Small intestine (tissue), 7 donors: ENCODE measurements around the gene FGF12. TPM values are rescaled to one million over a fixed set of nuclear protein-coding genes. Genes with fewer than 3 reads are reported as not detected.
A peak's percentile ranks its signal among the peaks of the same experiment; 100 is the strongest.

Source experiments
- DNase-seq, 2 donors: peaks; one replicate each; pipeline versions ENCODE4 v3.0.0 to v3.0.0-alpha.2; 2013
- FAIRE-seq: peaks from 2 replicates; lab custom pipeline; 2012; peaks lifted over from hg19 to GRCh38; lab: Jason Lieb, UNC
- H3K27ac ChIP-seq, 3 donors: one replicate each; pipeline ENCODE4 v1.5.1; 2013; ENCODE audit warnings: low read length in 2 of 3, mild to moderate bottlenecking in 2 of 3, control low read depth in 1 of 3, inconsistent platforms in 1 of 3, low read depth in 1 of 3, moderate library complexity in 1 of 3
- H3K27me3 ChIP-seq, 3 donors: one replicate each; pipeline ENCODE4 v1.6.1; 2013; ENCODE audit warnings: low read length in 3 of 3, inconsistent platforms in 1 of 3; ENCODE audit not compliant: control insufficient read depth in 3 of 3, insufficient read depth in 3 of 3
- H3K36me3 ChIP-seq, 3 donors: one replicate each; pipeline ENCODE4 v1.6.1; 2013; ENCODE audit warnings: low read length in 3 of 3, inconsistent platforms in 1 of 3, low read depth in 1 of 3, mild to moderate bottlenecking in 1 of 3, moderate library complexity in 1 of 3; ENCODE audit not compliant: control insufficient read depth in 3 of 3, insufficient read depth in 2 of 3
- H3K4me1 ChIP-seq, 3 donors: one replicate each; pipeline ENCODE4 v1.6.1; 2013; ENCODE audit warnings: low read length in 2 of 3, inconsistent platforms in 1 of 3, low read depth in 1 of 3, mild to moderate bottlenecking in 1 of 3, moderate library complexity in 1 of 3; ENCODE audit not compliant: control insufficient read depth in 3 of 3, insufficient read depth in 2 of 3
- H3K4me3 ChIP-seq, 3 donors: one replicate each; pipeline ENCODE4 v1.5.1; 2013; ENCODE audit warnings: low read length in 3 of 3, control low read depth in 1 of 3, inconsistent platforms in 1 of 3, low read depth in 1 of 3, mild to moderate bottlenecking in 1 of 3, moderate library complexity in 1 of 3
- H3K9me3 ChIP-seq, 2 donors: one replicate each; pipeline ENCODE4 v1.6.1; 2013; ENCODE audit warnings: low read depth in 1 of 2, low read length in 1 of 2; ENCODE audit not compliant: control insufficient read depth in 2 of 2, insufficient read depth in 1 of 2
- WGBS, 3 donors: extraction: QIAGEN DNeasy Blood & Tissue Kit; methylation state at CpG; one replicate each; pipeline ENCODE4 v1.1.7; 2013; 5-methylcytosine and 5-hydroxymethylcytosine counted together
- polyA plus RNA-seq, 4 donors: library from polyadenylated mRNA; stranded (reverse) in 3 of 4; unstranded in 1 of 4; fragments of 200-250 nt in 3 of 4; fragments of 120-200 nt in 1 of 4; gene quantifications; one replicate each; pipeline versions ENCODE4 v1.2.1 to v1.2.3, GENCODE V29; 2013
- donor health status: healthy with polysubstance abuse.
- donor health status: control.
- donor health status: control.
- donor health status: Bipolar disorder and iron deficiency.
- donor health status: healthy.

The FGF12 gene
- polyA plus RNA-seq, 4 donors, result 0.39 to 1.1 (median 0.43) TPM; not detected in 1

GRCh38 chr3:192570821-192571791 lies 156.2 kb downstream of the FGF12 start:
- no peak for FAIRE-seq
- Histone ChIP-seq H3K4me1 (no peaks in the 10 kb centered on the region), H3K27ac (no peak overlapping the region), H3K27me3 (peaks cover 0 to 8% (median 0%) of the 10 kb centered on the region in 3 donors), H3K36me3 (no peaks in the 10 kb centered on the region), H3K9me3 (no peaks in the 10 kb centered on the region), H3K4me3 (peak overlapping the region in 1 of 3 donors; percentile 13)
- peak; percentile 6 to 25 for DNase-seq
- WGBS, 3 donors, result 21 to 31% (median 31%) methylated on average over 30 of the region's 30 CpGs

DNA sequence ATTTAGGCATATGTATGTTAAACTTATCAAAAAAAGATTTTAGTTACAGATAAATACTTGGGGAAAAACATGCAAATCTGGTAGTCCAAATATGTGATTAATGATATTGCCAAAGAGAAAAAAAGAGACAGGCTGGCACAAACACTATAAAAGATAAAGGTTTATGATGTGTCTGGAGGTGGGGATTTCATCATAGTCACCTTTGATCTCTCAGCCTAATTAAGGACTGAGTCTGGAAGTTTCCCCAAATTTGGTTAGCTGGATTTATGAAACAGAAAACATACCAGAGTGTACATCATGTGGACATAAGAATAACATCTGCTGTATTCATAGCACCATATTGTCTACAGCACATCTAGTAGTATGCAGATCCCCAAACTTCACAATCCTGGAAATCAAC lies 157.0 kb downstream of the FGF12 start:
- no peak for FAIRE-seq
- no peak overlapping the region for H3K4me3 ChIP-seq

DNA sequence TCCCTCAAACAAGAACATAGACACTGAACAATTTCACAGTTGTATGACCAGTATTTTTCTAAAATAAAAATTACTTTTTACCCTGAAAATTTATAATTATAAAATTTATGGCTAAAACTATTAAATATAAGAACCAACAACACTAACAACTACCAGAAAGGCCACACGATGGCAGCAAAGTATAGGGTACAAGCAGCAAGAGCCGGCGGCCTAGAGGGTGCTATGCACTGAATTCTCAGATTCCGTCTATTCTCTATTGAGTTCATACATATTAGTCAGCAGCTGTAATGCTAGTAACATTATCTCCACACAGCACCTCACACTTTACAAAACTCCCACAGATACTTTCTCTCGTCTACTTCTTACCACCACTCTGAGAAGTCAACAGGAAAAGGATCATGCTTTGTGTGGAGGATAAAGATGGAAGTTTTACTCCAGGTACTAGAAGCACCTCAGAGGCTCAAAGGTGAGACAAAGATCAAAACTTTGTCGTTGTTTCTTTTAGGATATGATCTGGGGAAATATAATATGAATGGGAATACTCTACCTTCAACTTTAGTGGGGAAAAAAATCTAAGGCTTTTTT lies 160.5 kb downstream of the FGF12 start:
- 8 to 12% (median 8%) methylated on average over 6 of the region's 6 CpGs for whole genome bisulfite sequencing, 3 donors
- Histone ChIP-seq H3K27me3 (peaks cover 0 to 8% (median 0%) of the 10 kb centered on the region in 3 donors), H3K27ac (no peak overlapping the region), H3K36me3 (no peaks in the 10 kb centered on the region), H3K4me3 (no peak overlapping the region), H3K4me1 (no peaks in the 10 kb centered on the region), H3K9me3 (no peaks in the 10 kb centered on the region)
- FAIRE-seq (no peak), DNase-seq (peak; percentile 58 to 72)

More for the DNA sequence above, 157.0 kb downstream of the FGF12 start:
- Histone ChIP-seq H3K27me3 (peaks cover 0 to 8% (median 0%) of the 10 kb centered on the region in 3 donors), H3K36me3 (no peaks in the 10 kb centered on the region), H3K4me1 (no peaks in the 10 kb centered on the region), H3K27ac (no peak overlapping the region), H3K9me3 (no peaks in the 10 kb centered on the region)
- peak; percentile 2 for DNase-seq

DNA sequence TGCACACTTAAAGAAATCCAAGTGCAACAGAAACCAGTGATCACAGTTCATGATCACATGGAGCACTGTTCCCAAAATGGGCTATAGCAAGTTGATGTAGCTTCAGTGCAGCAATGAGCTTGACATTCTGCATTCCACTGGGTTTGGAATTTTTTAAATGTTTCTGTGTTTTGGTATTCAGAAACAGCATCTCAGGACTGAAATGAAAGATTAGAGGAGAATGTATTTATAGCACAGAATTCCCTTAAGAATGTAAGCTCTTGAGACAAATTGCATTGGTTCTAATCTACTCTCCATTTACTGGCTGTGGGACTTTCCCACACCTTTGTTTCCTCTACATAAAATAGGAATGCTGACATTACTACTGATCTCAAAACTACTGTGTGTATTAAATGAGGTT lies 162.7 kb downstream of the FGF12 start:
- Histone ChIP-seq H3K4me1 (no peaks in the 10 kb centered on the region), H3K36me3 (no peaks in the 10 kb centered on the region), H3K4me3 (no peak overlapping the region), H3K27ac (no peak overlapping the region), H3K9me3 (no peaks in the 10 kb centered on the region), H3K27me3 (no peaks in the 10 kb centered on the region)
- FAIRE-seq, result no peak
- no peak for DNase-seq

DNA sequence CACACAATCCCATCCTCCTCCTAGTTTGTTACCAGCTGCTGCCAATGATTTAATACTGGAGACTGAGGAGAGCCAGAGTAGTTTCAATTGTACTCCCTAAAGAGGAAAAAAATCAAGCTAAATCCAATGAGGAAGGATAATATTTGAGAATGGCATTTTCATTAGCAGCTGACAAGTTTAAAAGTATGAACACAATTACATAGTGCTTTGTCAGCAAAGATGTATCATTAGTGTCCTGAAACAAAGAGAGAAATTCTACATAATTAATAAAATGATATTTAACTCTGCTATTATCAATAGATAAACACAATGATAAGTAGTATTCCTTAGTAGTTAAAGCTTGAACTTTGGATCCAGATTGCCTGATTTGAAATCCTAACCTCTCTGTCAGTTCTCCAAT lies 163.9 kb downstream of the FGF12 start:
- DNase-seq, result no peak

DNA sequence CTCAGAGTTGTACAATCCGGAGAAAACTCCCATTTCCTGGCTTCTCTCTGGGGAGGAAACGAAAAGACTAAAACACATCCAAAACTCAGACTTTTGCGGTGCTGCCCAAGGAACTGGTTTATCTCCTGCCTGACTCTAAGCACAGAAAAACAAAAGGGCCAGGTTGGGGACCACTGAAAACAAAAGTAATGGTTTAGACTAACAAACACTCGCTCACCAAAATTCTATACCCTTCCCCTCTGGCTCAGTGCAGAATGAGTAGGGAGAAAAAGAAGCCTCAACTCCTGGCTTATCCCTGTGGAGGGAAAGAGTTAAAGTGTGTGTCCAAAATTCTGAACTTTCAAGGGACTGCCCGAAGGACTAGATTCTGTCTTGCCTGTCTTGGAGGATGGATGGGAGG lies 173.6 kb downstream of the FGF12 start:
- H3K36me3 ChIP-seq, result no peaks in the 10 kb centered on the region
- H3K9me3 ChIP-seq, result no peaks in the 10 kb centered on the region
- H3K4me3 ChIP-seq, result no peak overlapping the region
- H3K27ac ChIP-seq, result no peak overlapping the region
- 68 to 80% (median 74%) methylated on average over 5 of the region's 5 CpGs for WGBS, 3 donors
- H3K4me1 ChIP-seq, result no peaks in the 10 kb centered on the region
- peaks cover 0 to 4% (median 0%) of the 10 kb centered on the region in 3 donors for H3K27me3 ChIP-seq
- DNase-seq (no peak), FAIRE-seq (no peak)

More for the DNA sequence above, 163.9 kb downstream of the FGF12 start:
- Histone ChIP-seq H3K27ac (no peak overlapping the region), H3K36me3 (no peaks in the 10 kb centered on the region), H3K27me3 (no peaks in the 10 kb centered on the region), H3K4me3 (no peak overlapping the region), H3K9me3 (no peaks in the 10 kb centered on the region), H3K4me1 (no peaks in the 10 kb centered on the region)
- no peak for FAIRE-seq

DNA sequence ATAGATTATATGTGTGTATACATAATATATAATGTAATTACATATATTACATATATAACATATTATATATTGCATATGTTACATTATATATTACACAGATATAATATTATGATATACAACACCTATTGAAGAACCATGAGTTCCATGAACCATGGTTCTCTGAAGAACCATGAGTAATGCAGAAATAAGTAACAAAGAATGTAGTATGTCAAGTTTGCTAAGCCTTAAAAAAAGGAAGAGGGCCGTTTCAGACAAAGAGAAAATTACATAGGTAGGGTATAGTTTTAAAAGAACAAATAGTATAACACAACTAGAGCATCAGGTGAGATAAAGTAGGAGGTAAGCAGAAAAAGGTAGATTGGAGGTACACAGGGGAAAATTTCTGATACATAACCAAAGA lies 177.0 kb downstream of the FGF12 start:
- H3K9me3 ChIP-seq, result no peaks in the 10 kb centered on the region
- no peak for DNase-seq
- no peak for FAIRE-seq
- H3K4me3 ChIP-seq, result no peak overlapping the region
- H3K36me3 ChIP-seq, result no peaks in the 10 kb centered on the region
- 2 to 37% (median 13%) methylated on average over 1 of the region's 1 CpG for WGBS, 3 donors
- no peaks in the 10 kb centered on the region for H3K4me1 ChIP-seq
- no peak overlapping the region for H3K27ac ChIP-seq
- peaks cover 0 to 4% (median 0%) of the 10 kb centered on the region in 3 donors for H3K27me3 ChIP-seq

DNA sequence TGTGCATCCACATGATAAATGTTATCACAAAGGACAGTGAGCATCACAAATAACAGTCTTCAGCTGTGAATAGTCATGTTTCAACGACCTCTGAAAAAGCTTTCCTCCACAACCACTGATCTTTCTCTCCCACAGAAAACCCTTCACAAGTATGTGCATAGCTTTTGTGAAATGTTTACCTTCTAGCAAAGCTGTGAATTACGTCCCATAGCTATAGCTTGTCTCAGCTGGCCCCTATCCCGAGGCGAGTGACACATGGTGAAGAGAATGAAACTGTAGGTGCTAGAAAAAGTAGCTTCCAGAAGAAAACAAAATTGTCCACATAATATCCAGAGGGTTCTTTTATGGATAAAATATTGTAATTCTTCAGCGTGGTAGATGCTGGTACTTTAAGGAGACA lies 182.0 kb downstream of the FGF12 start:
- no peak overlapping the region for H3K27ac ChIP-seq
- no peak overlapping the region for H3K4me3 ChIP-seq
- DNase-seq, result no peak
- H3K9me3 ChIP-seq, result no peaks in the 10 kb centered on the region
- no peaks in the 10 kb centered on the region for H3K27me3 ChIP-seq
- H3K36me3 ChIP-seq, result no peaks in the 10 kb centered on the region
- 52 to 55% (median 54%) methylated on average over 5 of the region's 5 CpGs for WGBS, 3 donors
- H3K4me1 ChIP-seq, result no peaks in the 10 kb centered on the region
- no peak for FAIRE-seq
